Esophagus muscularis mucosa (tissue), 3 donors: ENCODE results near the gene IRGQ.

Experiments used
- CTCF ChIP-seq, 3 experiments: fragments of 200-600 bp in 2 of 3; fragments of 450-650 bp in 1 of 3; sonication (generic) in 2 of 3; IDR thresholded peaks; one replicate each; pipeline ENCODE4 v1.5.1; 2017 to 2019; ENCODE audit warnings: antibody characterized with exemption in 3 of 3, mild to moderate bottlenecking in 2 of 3, moderate library complexity in 1 of 3
- POLR2A ChIP-seq: fragments of 450-650 bp; IDR thresholded peaks from one replicate; pipeline ENCODE4 v1.6.1; 2017; ENCODE audit warnings: antibody characterized with exemption, moderate library complexity, mild to moderate bottlenecking, low read depth
- POLR2AphosphoS5 ChIP-seq, 2 donors: sonication (generic); formaldehyde crosslinking; IDR thresholded peaks; one replicate each; pipeline ENCODE4 v1.6.1; 2017; ENCODE audit warnings: antibody characterized with exemption in 2 of 2

GRCh38 chr19:43555185-43555770 lies 40.7 kb downstream of the IRGQ start:
- no peak for TF ChIP-seq POLR2AphosphoS5 (IDR thresholded peaks at IDR 0.05)
- peak; percentile 41 to 53 (median 46) for TF ChIP-seq CTCF (IDR thresholded peaks at IDR 0.05)
- TF ChIP-seq POLR2A = no peak
